HEK293 (cell line): ENCODE measurements around the gene ASPDH.

Experiments used
- CTCF ChIP-seq: fragments of 450-650 bp; formaldehyde crosslinking; IDR thresholded peaks from 2 replicates; pipeline ENCODE4 v1.5.1; 2016; ENCODE audit warnings: missing biosample characterization, missing genetic modification characterization
- ZBTB10 ChIP-seq: fragments of 450-650 bp; formaldehyde crosslinking; IDR thresholded peaks from 2 replicates; pipeline ENCODE4 v1.5.1; 2016; ENCODE audit warnings: missing biosample characterization, missing genetic modification characterization
- ZNF747 ChIP-seq: fragments of 450-650 bp; formaldehyde crosslinking; IDR thresholded peaks from 2 replicates; pipeline ENCODE4 v1.5.1; 2016; ENCODE audit warnings: missing biosample characterization, missing genetic modification characterization

GRCh38 chr19:50495020-50495531 is 18.6 kb downstream of the ASPDH start:
- TF ChIP-seq CTCF (tag by site-specific recombination) (no peak), ZNF747 (tag by site-specific recombination) (no peak), ZBTB10 (no peak)
